Measurements from ENCODE around the gene UTRN.

UTRN gene

GRCh38 chr6:144314003-144314485, 28.9 kb downstream of the UTRN start:
- peak; percentile 65 for DNase-seq

GRCh38 chr6:144314562-144314961, 29.4 kb downstream of the UTRN start:
- no peak for DNase-seq

GRCh38 chr6:144315226-144315980, 30.3 kb downstream of the UTRN start:
- no peak for DNase-seq

- no peak for DNase-seq
Observed at GRCh38 chr6:144315981-144316861, 31.1 kb downstream of the UTRN start.

- DNase-seq = no peak
Observed at GRCh38 chr6:144316862-144317195, 31.7 kb downstream of the UTRN start.

GRCh38 chr6:144317736-144318135, 32.6 kb downstream of the UTRN start:
- DNase-seq = peak; percentile 43

GRCh38 chr6:144319211-144319610, 34.1 kb downstream of the UTRN start:
- no peak for DNase-seq

GRCh38 chr6:144320741-144321140, 35.6 kb downstream of the UTRN start:
- no peak for DNase-seq

- peak; percentile 74 for DNase-seq
Observed at GRCh38 chr6:144321839-144322591, 36.9 kb downstream of the UTRN start.

- no peak for DNase-seq
Observed at GRCh38 chr6:144325232-144325631, 40.1 kb downstream of the UTRN start.

- DNase-seq = no peak
Observed at GRCh38 chr6:144326393-144326792, 41.3 kb downstream of the UTRN start.

GRCh38 chr6:144327081-144327480, 41.9 kb downstream of the UTRN start:
- DNase-seq = no peak

- no peak for DNase-seq
Observed at GRCh38 chr6:144330017-144330987, 45.2 kb downstream of the UTRN start.

- DNase-seq = peak; percentile 93
Observed at GRCh38 chr6:144331491-144331969, 46.4 kb downstream of the UTRN start.

GRCh38 chr6:144332177-144332576, 47.0 kb downstream of the UTRN start:
- DNase-seq = no peak

- no peak for DNase-seq
Observed at GRCh38 chr6:144334150-144334708, 49.1 kb downstream of the UTRN start.
